ENCODE results near the gene HUWE1.

The HUWE1 gene

DNA sequence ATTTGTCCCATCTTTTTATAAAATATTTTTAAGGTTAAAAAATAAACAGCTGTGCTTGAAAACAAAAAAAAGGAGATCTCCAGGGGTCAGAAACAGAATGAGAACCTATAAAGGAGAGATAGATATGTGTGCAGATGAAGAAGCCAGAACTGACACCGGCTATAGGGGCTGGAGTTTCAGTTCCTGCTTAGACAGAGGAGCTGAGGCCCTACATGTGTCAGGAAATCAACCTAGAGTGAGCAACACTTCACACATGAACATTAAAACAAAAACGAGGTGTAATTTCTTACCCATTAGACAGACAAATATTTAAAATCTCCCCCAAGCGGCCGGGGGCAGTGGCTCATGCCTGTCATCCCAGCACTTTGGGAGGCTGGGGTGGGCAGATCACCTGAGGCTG, 17.8 kb upstream of the HUWE1 start:
- Histone ChIP-seq H3K36me3 (ENCODE audit: control insufficient read depth in 1 of 2, insufficient read depth in 2 of 2, low read depth in 1 of 2, low read length in 2 of 2) (no peaks in the 10 kb centered on the region), H3K14ac (ENCODE audit: low read length in 2 of 2) (no peak overlapping the region), H2BK5ac (ENCODE audit: low read depth, low read length, poor library complexity, severe bottlenecking) (no peak overlapping the region), H2BK12ac (ENCODE audit: low read length in 2 of 2) (no peak overlapping the region), H3K79me1 (replicated peaks; ENCODE audit: low read length, poor library complexity, severe bottlenecking) (no peaks in the 10 kb centered on the region), H3K27me3 (ENCODE audit: control insufficient read depth in 1 of 2, insufficient read depth in 1 of 2, low read length in 2 of 2) (peaks cover 0 to 24% of the 10 kb centered on the region in 2 experiments), H3K9me3 (ENCODE audit: control insufficient read depth, low read length) (peaks cover 5% of the 10 kb centered on the region), H3K18ac (ENCODE audit: low read depth in 1 of 2, low read length in 2 of 2) (no peak overlapping the region), H3K4me2 (ENCODE audit: low read length, poor library complexity, severe bottlenecking) (no peak overlapping the region), H3K23ac (ENCODE audit: low read length in 2 of 2) (no peak overlapping the region), H2BK15ac (ENCODE audit: low read depth, poor library complexity, severe bottlenecking) (no peak overlapping the region), H3K4me3 (ENCODE audit: insufficient read depth in 1 of 2, low read depth in 1 of 2, low read length in 2 of 2) (no peak overlapping the region), H3K4me1 (ENCODE audit: control insufficient read depth, insufficient read depth, low read depth, low read length) (no peaks in the 10 kb centered on the region), H3K27ac (ENCODE audit: low read length, poor library complexity, severe bottlenecking) (no peak overlapping the region), H4K8ac (ENCODE audit: low read length) (no peak overlapping the region), H2BK120ac (ENCODE audit: low read depth, low read length) (no peak overlapping the region), H4K91ac (ENCODE audit: low read length) (no peak overlapping the region), H3K9ac (ENCODE audit: low read length) (no peak overlapping the region), H3K4ac (ENCODE audit: low read depth in 1 of 2, low read length in 2 of 2) (no peak overlapping the region), H2AFZ (ENCODE audit: low read depth, low read length) (no peak overlapping the region), H2AK5ac (ENCODE audit: low read length, severe bottlenecking) (no peak overlapping the region)
- WGBS: 76% methylated on average over 3 of the region's 4 CpGs
- DNase-seq: no peak

DNA sequence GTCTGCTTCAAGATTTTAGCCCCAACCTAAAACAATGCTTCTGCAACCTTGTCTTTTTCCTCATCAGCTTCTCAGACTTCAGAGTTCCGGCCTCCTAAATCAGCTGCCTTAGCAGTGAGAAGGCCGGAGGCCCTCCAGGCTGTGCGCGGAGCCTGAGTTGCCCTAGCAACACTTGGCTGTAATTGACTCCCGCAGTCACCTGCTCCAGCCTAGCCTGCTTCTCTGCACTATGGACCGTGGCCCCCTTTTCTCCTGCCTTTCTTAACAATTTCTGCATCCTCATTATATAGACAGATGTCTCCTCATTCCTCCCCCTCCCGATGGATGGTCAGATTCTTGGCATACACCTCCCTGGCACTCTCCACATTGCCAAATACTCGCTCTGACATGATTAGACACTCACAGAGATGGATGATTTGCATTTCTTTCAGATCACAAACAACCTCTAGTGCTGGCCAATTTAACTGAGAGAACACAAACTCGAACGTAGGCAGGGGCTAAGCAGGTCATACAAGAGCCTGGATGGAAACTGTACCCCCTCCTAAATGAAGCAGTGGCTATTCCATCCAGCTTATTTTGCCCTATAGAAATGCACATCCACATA, 9.5 kb upstream of the HUWE1 start:
- Histone ChIP-seq H3K27me3 (ENCODE audit: control insufficient read depth in 1 of 2, insufficient read depth in 1 of 2, low read length in 2 of 2) (peaks cover 0 to 16% of the 10 kb centered on the region in 2 experiments), H3K9ac (ENCODE audit: low read length) (no peak overlapping the region), H3K79me1 (replicated peaks; ENCODE audit: low read length, poor library complexity, severe bottlenecking) (no peaks in the 10 kb centered on the region), H3K36me3 (ENCODE audit: control insufficient read depth in 1 of 2, insufficient read depth in 2 of 2, low read depth in 1 of 2, low read length in 2 of 2) (no peaks in the 10 kb centered on the region), H3K27ac (ENCODE audit: low read length, poor library complexity, severe bottlenecking) (no peak overlapping the region), H3K4me3 (ENCODE audit: insufficient read depth in 1 of 2, low read depth in 1 of 2, low read length in 2 of 2) (no peak overlapping the region), H3K4me2 (ENCODE audit: low read length, poor library complexity, severe bottlenecking) (no peak overlapping the region), H2BK12ac (ENCODE audit: low read length in 2 of 2) (no peak overlapping the region), H2AK5ac (ENCODE audit: low read length, severe bottlenecking) (no peak overlapping the region), H2BK15ac (ENCODE audit: low read depth, poor library complexity, severe bottlenecking) (no peak overlapping the region), H3K14ac (ENCODE audit: low read length in 2 of 2) (no peak overlapping the region), H2BK5ac (ENCODE audit: low read depth, low read length, poor library complexity, severe bottlenecking) (no peak overlapping the region), H4K8ac (ENCODE audit: low read length) (no peak overlapping the region), H2BK120ac (ENCODE audit: low read depth, low read length) (no peak overlapping the region), H3K23ac (ENCODE audit: low read length in 2 of 2) (no peak overlapping the region), H3K9me3 (ENCODE audit: control insufficient read depth, low read length) (no peaks in the 10 kb centered on the region), H2AFZ (ENCODE audit: low read depth, low read length) (no peak overlapping the region), H4K91ac (ENCODE audit: low read length) (no peak overlapping the region), H3K18ac (ENCODE audit: low read depth in 1 of 2, low read length in 2 of 2) (no peak overlapping the region), H3K4me1 (ENCODE audit: control insufficient read depth, insufficient read depth, low read depth, low read length) (no peaks in the 10 kb centered on the region), H3K4ac (ENCODE audit: low read depth in 1 of 2, low read length in 2 of 2) (no peak overlapping the region)
- 76% methylated on average over 10 of the region's 10 CpGs for WGBS
- DNase-seq: no peak

DNA sequence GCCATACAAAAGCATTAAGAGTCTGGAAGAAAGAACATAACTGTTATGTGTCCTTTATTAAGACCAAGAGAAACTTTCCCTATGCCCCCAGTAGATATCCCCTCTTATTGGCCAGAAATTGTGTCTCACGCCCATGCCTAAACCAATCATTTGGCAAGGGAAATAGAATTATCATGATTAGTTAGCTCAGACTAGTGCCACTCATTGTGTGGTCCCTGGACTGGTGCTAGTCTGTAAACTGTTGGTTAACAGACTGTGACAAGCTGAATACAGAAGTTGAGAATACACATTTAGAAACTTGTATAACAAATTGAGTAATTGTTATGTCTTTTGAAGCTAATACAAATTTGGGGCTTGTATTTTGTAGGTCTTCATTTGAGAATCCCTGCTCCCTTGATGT, 8.1 kb upstream of the HUWE1 start:
- DNase-seq: no peak
- Histone ChIP-seq H3K9me3 (ENCODE audit: control insufficient read depth, low read length) (no peaks in the 10 kb centered on the region), H3K79me1 (replicated peaks; ENCODE audit: low read length, poor library complexity, severe bottlenecking) (no peaks in the 10 kb centered on the region), H3K4me3 (ENCODE audit: insufficient read depth in 1 of 2, low read depth in 1 of 2, low read length in 2 of 2) (no peak overlapping the region), H4K91ac (ENCODE audit: low read length) (no peak overlapping the region), H2BK12ac (ENCODE audit: low read length in 2 of 2) (no peak overlapping the region), H3K27ac (ENCODE audit: low read length, poor library complexity, severe bottlenecking) (no peak overlapping the region), H3K23ac (ENCODE audit: low read length in 2 of 2) (no peak overlapping the region), H4K8ac (ENCODE audit: low read length) (no peak overlapping the region), H3K18ac (ENCODE audit: low read depth in 1 of 2, low read length in 2 of 2) (no peak overlapping the region), H2BK120ac (ENCODE audit: low read depth, low read length) (no peak overlapping the region), H2AK5ac (ENCODE audit: low read length, severe bottlenecking) (no peak overlapping the region), H3K4me1 (ENCODE audit: control insufficient read depth, insufficient read depth, low read depth, low read length) (no peaks in the 10 kb centered on the region), H3K27me3 (ENCODE audit: control insufficient read depth in 1 of 2, insufficient read depth in 1 of 2, low read length in 2 of 2) (peaks cover 0 to 14% of the 10 kb centered on the region in 2 experiments), H3K36me3 (ENCODE audit: control insufficient read depth in 1 of 2, insufficient read depth in 2 of 2, low read depth in 1 of 2, low read length in 2 of 2) (no peaks in the 10 kb centered on the region), H3K4ac (ENCODE audit: low read depth in 1 of 2, low read length in 2 of 2) (no peak overlapping the region), H2BK5ac (ENCODE audit: low read depth, low read length, poor library complexity, severe bottlenecking) (no peak overlapping the region), H3K14ac (ENCODE audit: low read length in 2 of 2) (no peak overlapping the region), H3K4me2 (ENCODE audit: low read length, poor library complexity, severe bottlenecking) (no peak overlapping the region), H2AFZ (ENCODE audit: low read depth, low read length) (no peak overlapping the region), H3K9ac (ENCODE audit: low read length) (no peak overlapping the region), H2BK15ac (ENCODE audit: low read depth, poor library complexity, severe bottlenecking) (no peak overlapping the region)
- no CpG with 5 or more reads among the region's 1 CpG for WGBS

DNA sequence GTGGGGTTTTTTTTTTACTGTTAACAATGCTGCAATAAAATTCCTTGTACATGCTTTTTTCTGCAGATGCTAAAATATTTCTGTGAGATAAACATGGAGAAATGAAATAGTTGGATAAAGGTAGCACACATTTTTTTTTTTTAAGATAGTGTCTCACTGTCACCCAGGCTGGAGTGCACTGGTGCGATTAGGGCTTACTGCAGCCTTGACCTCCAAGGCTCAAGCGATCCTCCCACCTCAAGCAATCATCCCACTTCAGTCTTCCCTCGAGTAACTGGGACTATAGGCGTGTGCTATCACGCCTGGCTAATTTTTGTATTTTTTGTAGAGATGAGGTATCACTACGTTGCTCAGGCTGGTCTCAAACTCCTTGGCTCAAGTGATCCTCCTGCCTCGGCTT, 1.8 kb upstream of the HUWE1 start:
- H2BK12ac ChIP-seq (ENCODE audit: low read length in 2 of 2): no peak overlapping the region
- no peak overlapping the region for H2AK5ac ChIP-seq (ENCODE audit: low read length, severe bottlenecking)
- no peak overlapping the region for H2BK120ac ChIP-seq (ENCODE audit: low read depth, low read length)
- H3K4me1 ChIP-seq (ENCODE audit: control insufficient read depth, insufficient read depth, low read depth, low read length): peaks cover 1% of the 10 kb centered on the region
- H2BK15ac ChIP-seq (ENCODE audit: low read depth, poor library complexity, severe bottlenecking): no peak overlapping the region
- H3K23ac ChIP-seq (ENCODE audit: low read length in 2 of 2): no peak overlapping the region
- no peak for DNase-seq
- H3K14ac ChIP-seq (ENCODE audit: low read length in 2 of 2): no peak overlapping the region
- no peak overlapping the region for H4K91ac ChIP-seq (ENCODE audit: low read length)
- H3K79me1 ChIP-seq (replicated peaks; ENCODE audit: low read length, poor library complexity, severe bottlenecking): no peaks in the 10 kb centered on the region
- H3K27me3 ChIP-seq (ENCODE audit: control insufficient read depth in 1 of 2, insufficient read depth in 1 of 2, low read length in 2 of 2): peaks cover 0 to 3% of the 10 kb centered on the region in 2 experiments
- no peak overlapping the region for H2BK5ac ChIP-seq (ENCODE audit: low read depth, low read length, poor library complexity, severe bottlenecking)
- H3K27ac ChIP-seq (ENCODE audit: low read length, poor library complexity, severe bottlenecking): no peak overlapping the region
- no peak overlapping the region for H3K9ac ChIP-seq (ENCODE audit: low read length)
- no peak overlapping the region for H3K4ac ChIP-seq (ENCODE audit: low read depth in 1 of 2, low read length in 2 of 2)
- H3K36me3 ChIP-seq (ENCODE audit: control insufficient read depth in 1 of 2, insufficient read depth in 2 of 2, low read depth in 1 of 2, low read length in 2 of 2): no peaks in the 10 kb centered on the region
- H4K8ac ChIP-seq (ENCODE audit: low read length): no peak overlapping the region
- no peak overlapping the region for H3K4me3 ChIP-seq (ENCODE audit: insufficient read depth in 1 of 2, low read depth in 1 of 2, low read length in 2 of 2)
- H3K18ac ChIP-seq (ENCODE audit: low read depth in 1 of 2, low read length in 2 of 2): no peak overlapping the region
- 94% methylated on average over 3 of the region's 7 CpGs for WGBS
- no peak overlapping the region for H3K4me2 ChIP-seq (ENCODE audit: low read length, poor library complexity, severe bottlenecking)
- H3K9me3 ChIP-seq (ENCODE audit: control insufficient read depth, low read length): no peaks in the 10 kb centered on the region
- H2AFZ ChIP-seq (ENCODE audit: low read depth, low read length): no peak overlapping the region
